B cell (primary cell): Measurements from ENCODE around the gene MAST2. TPM values are rescaled to one million over a fixed set of nuclear protein-coding genes. Genes with fewer than 3 reads are reported as not detected.
"Not testable (repeated sequence)": the region's sequence is repeated elsewhere in the genome, so short reads cannot be mapped to it uniquely, and the experiment has no call there.

Source experiments
- ATAC-seq: fragments of 200-7000 bp; cut with Tn5 transposase; one replicate; pipeline ENCODE4 v1.10.0; 2021; ENCODE audit warnings: low read depth, mild to moderate bottlenecking, moderate number of reproducible peaks, moderate library complexity
- CTCF ChIA-PET: fragments of 350-600 bp; sonication (Branson Sonifier 250); formaldehyde crosslinking; loops from one replicate; lab custom pipeline; 2021; ENCODE audit warnings: antibody characterized with exemption, inconsistent platforms; lab: Charles Lee
- POLR2A ChIA-PET: fragments of 350-600 bp; sonication (Branson Sonifier 250); formaldehyde crosslinking; loops from one replicate; lab custom pipeline; 2021; ENCODE audit warnings: antibody characterized with exemption; lab: Charles Lee
- DNase-seq: peaks from one replicate; pipeline ENCODE4 v3.0.0; 2013
- H2AFZ ChIP-seq: 2 replicates; pipeline ENCODE4 v1.6.1; 2012; ENCODE audit warnings: mild to moderate bottlenecking, low read depth, low read length; ENCODE audit not compliant: insufficient read depth, poor library complexity, severe bottlenecking
- H3K27ac ChIP-seq, 2 donors: 1 replicate in 1 of 2; 2 replicates in 1 of 2; pipeline ENCODE4 v1.5.1; 2012 to 2013; ENCODE audit warnings: low read length in 2 of 2, mild to moderate bottlenecking in 2 of 2, moderate library complexity in 1 of 2
- H3K27me3 ChIP-seq, 4 experiments: fragments of 200-600 bp in 1 of 4; sonication (generic) in 1 of 4; replicated peaks in 1 of 4; 1 replicate in 2 of 4; 2 replicates in 2 of 4; pipeline versions ENCODE4 v1.6.1 to v1.7.0; 2013 to 2016; ENCODE audit warnings: low read length in 3 of 4, mild to moderate bottlenecking in 2 of 4, mixed read lengths in 1 of 4, moderate library complexity in 1 of 4; ENCODE audit not compliant: insufficient read depth in 4 of 4, control insufficient read depth in 3 of 4; ENCODE audit errors: control extremely low read depth in 1 of 4
- H3K36me3 ChIP-seq, 2 experiments: replicated peaks in 1 of 2; 1 replicate in 1 of 2; 2 replicates in 1 of 2; pipeline versions ENCODE4 v1.6.1 to v1.7.1; 2013; ENCODE audit warnings: low read length in 1 of 2; ENCODE audit not compliant: insufficient read depth in 2 of 2, control insufficient read depth in 1 of 2; ENCODE audit errors: control extremely low read depth in 1 of 2, extremely low read depth in 1 of 2
- H3K4me1 ChIP-seq, 2 donors: fragments of 200-600 bp in 1 of 2; sonication (generic) in 1 of 2; 1 replicate in 1 of 2; 2 replicates in 1 of 2; pipeline versions ENCODE4 v1.5.1 to v1.6.1; 2013 to 2017; ENCODE audit warnings: low read length in 2 of 2; ENCODE audit not compliant: control insufficient read depth in 2 of 2, insufficient read depth in 2 of 2
- H3K4me2 ChIP-seq: replicated peaks from 2 replicates; pipeline ENCODE3; 2012; ENCODE audit warnings: mild to moderate bottlenecking, low read depth, low read length; ENCODE audit not compliant: poor library complexity, severe bottlenecking
- H3K4me3 ChIP-seq, 5 experiments: fragments of 200-600 bp in 1 of 5; sonication (generic) in 1 of 5; 1 replicate in 3 of 5; 2 replicates in 2 of 5; pipeline versions ENCODE4 v1.5.1 to v1.7.0; 2011 to 2016; ENCODE audit warnings: low read length in 4 of 5, mild to moderate bottlenecking in 4 of 5, low read depth in 2 of 5, control low read depth in 1 of 5, moderate library complexity in 1 of 5; ENCODE audit not compliant: insufficient read depth in 1 of 5; ENCODE audit errors: control extremely low read depth in 1 of 5, extremely low read depth in 1 of 5
- H3K79me2 ChIP-seq: fragments of 200-600 bp; sonication (generic); one replicate; pipeline ENCODE4 v1.6.0; 2016; ENCODE audit warnings: low read length; ENCODE audit not compliant: control insufficient read depth, insufficient read depth
- H3K9ac ChIP-seq: fragments of 200-600 bp; sonication (generic); 2 replicates; pipeline ENCODE4 v1.6.1; 2017; ENCODE audit warnings: mild to moderate bottlenecking, low read length, moderate library complexity
- H3K9me3 ChIP-seq, 3 donors: one replicate each; pipeline versions ENCODE4 v1.6.1 to v1.7.1; 2013; ENCODE audit warnings: low read length in 2 of 3; ENCODE audit not compliant: control insufficient read depth in 2 of 3, insufficient read depth in 1 of 3; ENCODE audit errors: control extremely low read depth in 1 of 3
- H4K20me1 ChIP-seq: 2 replicates; pipeline ENCODE4 v1.6.0; 2012; ENCODE audit warnings: mild to moderate bottlenecking, low read length; ENCODE audit not compliant: insufficient read depth, control insufficient read depth, poor library complexity, severe bottlenecking
- H3K27ac Mint-ChIP-seq: one replicate; pipeline ENCODE4 v1.8.0; 2021; ENCODE audit warnings: mixed read lengths
- H3K27me3 Mint-ChIP-seq: one replicate; pipeline ENCODE4 v1.8.0; 2021; ENCODE audit warnings: mixed read lengths
- H3K4me1 Mint-ChIP-seq: one replicate; pipeline ENCODE4 v1.8.0; 2021; ENCODE audit warnings: mixed read lengths
- H3K4me3 Mint-ChIP-seq: one replicate; pipeline ENCODE4 v1.8.0; 2021; ENCODE audit warnings: mixed read lengths
- H3K9me3 Mint-ChIP-seq: one replicate; pipeline ENCODE4 v1.8.0; 2022; ENCODE audit warnings: mixed read lengths; ENCODE audit not compliant: insufficient read depth
- CTCF ChIP-seq: fragments of 200-600 bp; IDR thresholded peaks from one replicate; pipeline ENCODE4 v1.8.0; 2022; ENCODE audit warnings: antibody characterized with exemption, mild to moderate bottlenecking
- EZH2 ChIP-seq: IDR thresholded peaks from 2 replicates; pipeline ENCODE4 v1.6.1; 2012; ENCODE audit warnings: borderline replicate concordance, low read depth, mild to moderate bottlenecking, moderate library complexity, low read length; ENCODE audit not compliant: insufficient read depth, poor library complexity, severe bottlenecking
- WGBS: methylation state at CpG from one replicate; pipeline ENCODE4 v1.1.5; 2013; ENCODE audit warnings: missing lambda C conversion rate; ENCODE audit not compliant: insufficient coverage; 5-methylcytosine and 5-hydroxymethylcytosine counted together
- intact Hi-C: fragments of 100-400 bp; cut with micrococcal nuclease; formaldehyde crosslinking; loops from one replicate; pipeline ENCODE4 v1.10.0; 2022
- polyA plus RNA-seq: library from polyadenylated mRNA; depleted of rRNA; stranded (reverse); fragments of >200 nt; gene quantifications from 2 replicates; pipeline ENCODE4 v1.2.3, GENCODE V29; 2012
- total RNA-seq, 2 donors: library from RNA; stranded (reverse); fragments of 120-200 nt in 1 of 2; gene quantifications; 1 replicate in 1 of 2; 2 replicates in 1 of 2; pipeline versions ENCODE4 v1.2.3 to v1.2.4, GENCODE V29; 2013 to 2022

Gene MAST2
- total and polyA plus RNA-seq, 2 donors (not counting 1 experiment from before 2014, with no cell fraction given): 12.5 to 23.3 TPM

- no peaks in the 10 kb centered on the region for H3K9me3 ChIP-seq
- WGBS: 100% methylated on average over 1 of the region's 7 CpGs
- no peak overlapping the region for H3K4me2 ChIP-seq
- H3K4me1 Mint-ChIP-seq: peaks cover 35% of the 10 kb centered on the region
- no peak overlapping the region for H3K4me3 Mint-ChIP-seq
- ATAC-seq (no peak), DNase-seq (no peak)
- intact Hi-C loops: no loop called here
- H3K36me3 ChIP-seq: no peaks in the 10 kb centered on the region
- H3K9me3 Mint-ChIP-seq: no peaks in the 10 kb centered on the region
- H3K4me1 ChIP-seq: peaks cover 27 to 29% of the 10 kb centered on the region in 2 donors
- no peak overlapping the region for H2AFZ ChIP-seq
- H3K27ac ChIP-seq: no peak overlapping the region
- CTCF ChIA-PET: no interaction called here
- no peak for TF ChIP-seq EZH2
- no peak for TF ChIP-seq CTCF
- H3K9ac ChIP-seq: no peak overlapping the region
- H3K27ac Mint-ChIP-seq: no peak overlapping the region
- no peaks in the 10 kb centered on the region for H3K27me3 Mint-ChIP-seq
- POLR2A ChIA-PET: no interaction called here
- no peaks in the 10 kb centered on the region for H4K20me1 ChIP-seq
- H3K27me3 ChIP-seq: no peaks in the 10 kb centered on the region
- H3K79me2 ChIP-seq: peaks cover 5% of the 10 kb centered on the region
- H3K4me3 ChIP-seq: no peak overlapping the region
Measured at GRCh38 chr1:45930258-45931150, 127.1 kb downstream of the MAST2 start.

- H3K9me3 ChIP-seq, H3K9me3 Mint-ChIP-seq, H3K4me3 ChIP-seq, H3K27me3 ChIP-seq, H3K9ac ChIP-seq, H4K20me1 ChIP-seq, DNase-seq, intact Hi-C loops, H3K27me3 Mint-ChIP-seq, H3K79me2 ChIP-seq, H3K27ac Mint-ChIP-seq, H3K4me3 Mint-ChIP-seq, H3K27ac ChIP-seq, ATAC-seq, H2AFZ ChIP-seq, H3K4me2 ChIP-seq, H3K36me3 ChIP-seq: not testable (repeated sequence)
- H3K4me1 ChIP-seq: peaks cover 24 to 28% of the 10 kb centered on the region in 2 donors
- H3K4me1 Mint-ChIP-seq: peaks cover 35% of the 10 kb centered on the region
- POLR2A ChIA-PET: interaction anchor here (0.7 kb wide), 1 partner anchor 509 kb away, joined by 6 read pairs; no protein-coding TSS in a partner anchor
- CTCF ChIA-PET: interaction anchor here (0.6 kb wide), 1 partner anchor 1064 kb away, joined by 3 read pairs; no protein-coding TSS in a partner anchor
- WGBS: 81% methylated on average over 5 of the region's 6 CpGs
Measured at GRCh38 chr1:45932205-45932604, 128.8 kb downstream of the MAST2 start.
